Measurements from ENCODE around the gene NAA80.

NAA80 gene

DNA sequence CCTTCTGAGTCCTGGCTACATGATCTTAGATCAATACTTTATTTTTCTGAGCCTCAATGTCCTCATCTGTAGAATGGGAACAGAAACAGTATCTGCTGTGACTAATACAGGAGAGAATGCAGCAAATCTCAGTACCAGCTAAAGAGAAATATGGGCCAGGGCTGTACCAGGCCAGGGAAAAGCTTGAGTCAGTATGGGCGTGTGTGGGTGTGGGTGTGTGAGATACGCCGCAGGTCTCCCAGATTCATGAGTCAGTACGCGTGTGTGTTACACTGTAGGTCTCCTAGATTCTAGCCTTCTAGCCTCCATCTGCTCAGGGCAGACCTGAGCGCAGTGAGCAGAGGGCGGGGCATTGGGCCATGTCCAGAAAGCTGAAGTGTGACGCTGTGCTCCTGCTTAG lies 48.0 kb downstream of the NAA80 start:
- FAIRE-seq (no peak), DNase-seq (ENCODE audit: insufficient read length, low spot score) (no peak)
- TF ChIP-seq, protein P1, sequence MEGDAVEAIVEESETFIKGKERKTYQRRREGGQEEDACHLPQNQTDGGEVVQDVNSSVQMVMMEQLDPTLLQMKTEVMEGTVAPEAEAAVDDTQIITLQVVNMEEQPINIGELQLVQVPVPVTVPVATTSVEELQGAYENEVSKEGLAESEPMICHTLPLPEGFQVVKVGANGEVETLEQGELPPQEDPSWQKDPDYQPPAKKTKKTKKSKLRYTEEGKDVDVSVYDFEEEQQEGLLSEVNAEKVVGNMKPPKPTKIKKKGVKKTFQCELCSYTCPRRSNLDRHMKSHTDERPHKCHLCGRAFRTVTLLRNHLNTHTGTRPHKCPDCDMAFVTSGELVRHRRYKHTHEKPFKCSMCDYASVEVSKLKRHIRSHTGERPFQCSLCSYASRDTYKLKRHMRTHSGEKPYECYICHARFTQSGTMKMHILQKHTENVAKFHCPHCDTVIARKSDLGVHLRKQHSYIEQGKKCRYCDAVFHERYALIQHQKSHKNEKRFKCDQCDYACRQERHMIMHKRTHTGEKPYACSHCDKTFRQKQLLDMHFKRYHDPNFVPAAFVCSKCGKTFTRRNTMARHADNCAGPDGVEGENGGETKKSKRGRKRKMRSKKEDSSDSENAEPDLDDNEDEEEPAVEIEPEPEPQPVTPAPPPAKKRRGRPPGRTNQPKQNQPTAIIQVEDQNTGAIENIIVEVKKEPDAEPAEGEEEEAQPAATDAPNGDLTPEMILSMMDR (IDR thresholded peaks at IDR 0.05; ENCODE audit: insufficient read depth, missing control alignments) = no peak

GRCh38 chr3:50250514-50250913 lies 48.7 kb downstream of the NAA80 start:
- DNase-seq (ENCODE audit: insufficient read length, low spot score) (no peak), FAIRE-seq (no peak)
- TF ChIP-seq, protein P1 (IDR thresholded peaks at IDR 0.05; ENCODE audit: insufficient read depth, missing control alignments) = no peak

DNA sequence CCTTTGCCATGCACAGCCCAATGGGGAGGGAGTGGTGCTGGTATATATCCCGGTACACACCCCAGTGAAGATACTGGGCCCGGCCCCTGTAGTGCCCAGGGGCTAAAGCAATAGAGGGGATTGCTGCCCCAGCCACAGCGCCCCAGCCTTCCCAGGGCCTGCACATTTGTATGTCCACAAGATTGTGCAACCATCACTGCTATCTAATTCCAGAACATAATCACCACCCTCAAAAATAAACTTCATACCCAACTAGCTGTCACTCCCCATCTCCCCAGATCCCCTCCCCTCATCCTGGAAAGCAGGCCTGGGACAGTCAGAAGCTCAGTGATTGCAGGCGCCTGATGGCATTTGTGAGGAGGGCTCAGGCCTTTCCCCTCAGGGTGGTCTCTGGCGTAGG lies 49.7 kb downstream of the NAA80 start:
- TF ChIP-seq, protein P1 (IDR thresholded peaks at IDR 0.05; ENCODE audit: insufficient read depth, missing control alignments) = no peak
- DNase-seq (ENCODE audit: insufficient read length, low spot score) = no peak
- no peak for FAIRE-seq

GRCh38 chr3:50248387-50248786 lies 50.8 kb downstream of the NAA80 start:
- no peak for FAIRE-seq
- TF ChIP-seq, protein P1 (IDR thresholded peaks at IDR 0.05; ENCODE audit: insufficient read depth, missing control alignments) = no peak
- no peak for DNase-seq (ENCODE audit: insufficient read length, low spot score)

GRCh38 chr3:50246517-50246954 lies 52.7 kb downstream of the NAA80 start:
- no peak for DNase-seq (ENCODE audit: insufficient read length, low spot score)
- TF ChIP-seq, protein P1 (IDR thresholded peaks at IDR 0.05; ENCODE audit: insufficient read depth, missing control alignments) = no peak
- no peak for FAIRE-seq

Data from D721Med (cell line).